Thoracic aorta (tissue), 2 donors: ENCODE data around the gene TMPRSS9. TPM values are rescaled to one million over a fixed set of nuclear protein-coding genes. Genes with fewer than 3 reads are reported as not detected.
A peak's percentile ranks its signal among the peaks of the same experiment; 100 is the strongest.
"Not testable (repeated sequence)": the region's sequence is repeated elsewhere in the genome, so short reads cannot be mapped to it uniquely, and the experiment has no call there.

Experiments
- ATAC-seq: fragments of 150-250 bp; one replicate; pipeline ENCODE4 v1.8.0; 2017; ENCODE audit warnings: low read depth; ENCODE audit not compliant: insufficient number of reproducible peaks, low FRiP score
- DNase-seq: peaks from one replicate; pipeline ENCODE4 v3.0.0-alpha.2; 2020; ENCODE audit warnings: low spot score
- H3K27ac ChIP-seq, 2 donors: fragments of 200-600 bp; sonication (generic); 1 replicate in 1 of 2; 2 replicates in 1 of 2; pipeline ENCODE4 v1.5.1; 2016; ENCODE audit warnings: mild to moderate bottlenecking in 2 of 2, moderate library complexity in 2 of 2
- H3K27me3 ChIP-seq: fragments of 200-600 bp; sonication (generic); replicated peaks from 2 replicates; pipeline ENCODE4 v1.6.0; 2016; ENCODE audit warnings: mild to moderate bottlenecking; ENCODE audit not compliant: insufficient read depth
- H3K36me3 ChIP-seq: fragments of 200-600 bp; sonication (generic); one replicate; pipeline ENCODE4 v1.5.1; 2016
- H3K4me1 ChIP-seq, 2 donors: fragments of 200-600 bp; sonication (generic); 1 replicate in 1 of 2; 2 replicates in 1 of 2; pipeline versions ENCODE4 v1.5.1 to v1.6.0; 2016; ENCODE audit warnings: low read depth in 2 of 2, mild to moderate bottlenecking in 1 of 2; ENCODE audit not compliant: control insufficient read depth in 1 of 2
- H3K4me3 ChIP-seq: fragments of 200-600 bp; sonication (generic); 2 replicates; pipeline ENCODE4 v1.5.1; 2016; ENCODE audit warnings: mild to moderate bottlenecking
- H3K9me3 ChIP-seq: fragments of 200-600 bp; sonication (generic); 2 replicates; pipeline ENCODE4 v1.5.1; 2016
- total RNA-seq, 2 donors: library from RNA; depleted of rRNA; stranded (reverse); fragments of >200 nt; gene quantifications; one replicate each; pipeline versions ENCODE4 v1.1.0 to v1.2.3, GENCODE V29; 2016
- TF ChIP-seq, protein P1 (sequence below): fragments of 200-600 bp; sonication (generic); IDR thresholded peaks from one replicate; pipeline ENCODE4 v1.5.1; 2019; ENCODE audit warnings: antibody characterized with exemption

TMPRSS9 gene
- total RNA-seq, 2 donors from 2014 or later: 0.42 to 0.54 TPM

DNA sequence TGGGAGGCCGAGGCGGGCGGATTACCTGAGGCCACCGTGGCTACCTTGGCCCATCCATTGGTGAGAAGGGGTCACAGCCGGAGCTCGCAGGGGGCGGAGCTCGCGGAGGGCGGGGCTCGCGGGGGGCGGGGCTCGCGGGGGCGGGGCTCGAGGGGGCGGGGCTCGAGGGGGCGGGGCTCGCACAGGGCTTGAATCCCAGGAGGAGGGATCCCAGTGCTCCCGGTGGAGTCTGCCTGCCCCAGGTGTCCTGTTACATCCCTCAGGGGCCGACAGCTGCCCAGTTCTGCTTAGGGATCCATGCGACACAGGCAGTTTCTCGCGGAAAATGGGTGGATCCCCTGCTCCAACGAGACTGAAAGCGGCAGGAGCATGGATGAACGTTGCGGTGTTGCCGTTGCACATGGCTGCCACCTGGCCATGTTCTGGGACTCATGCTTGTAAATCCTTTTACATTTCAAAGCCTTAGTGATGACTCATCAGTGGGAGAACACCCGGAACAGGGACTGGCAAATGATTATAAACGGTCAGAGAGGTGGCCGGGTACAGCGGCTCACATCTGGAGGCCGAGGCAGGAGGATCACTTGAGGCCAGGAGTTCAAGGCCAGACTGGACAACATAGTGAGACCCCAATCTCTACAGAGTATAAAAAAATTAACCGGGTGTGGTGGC, 25.1 kb downstream of the TMPRSS9 start:
- TF ChIP-seq, protein P1, sequence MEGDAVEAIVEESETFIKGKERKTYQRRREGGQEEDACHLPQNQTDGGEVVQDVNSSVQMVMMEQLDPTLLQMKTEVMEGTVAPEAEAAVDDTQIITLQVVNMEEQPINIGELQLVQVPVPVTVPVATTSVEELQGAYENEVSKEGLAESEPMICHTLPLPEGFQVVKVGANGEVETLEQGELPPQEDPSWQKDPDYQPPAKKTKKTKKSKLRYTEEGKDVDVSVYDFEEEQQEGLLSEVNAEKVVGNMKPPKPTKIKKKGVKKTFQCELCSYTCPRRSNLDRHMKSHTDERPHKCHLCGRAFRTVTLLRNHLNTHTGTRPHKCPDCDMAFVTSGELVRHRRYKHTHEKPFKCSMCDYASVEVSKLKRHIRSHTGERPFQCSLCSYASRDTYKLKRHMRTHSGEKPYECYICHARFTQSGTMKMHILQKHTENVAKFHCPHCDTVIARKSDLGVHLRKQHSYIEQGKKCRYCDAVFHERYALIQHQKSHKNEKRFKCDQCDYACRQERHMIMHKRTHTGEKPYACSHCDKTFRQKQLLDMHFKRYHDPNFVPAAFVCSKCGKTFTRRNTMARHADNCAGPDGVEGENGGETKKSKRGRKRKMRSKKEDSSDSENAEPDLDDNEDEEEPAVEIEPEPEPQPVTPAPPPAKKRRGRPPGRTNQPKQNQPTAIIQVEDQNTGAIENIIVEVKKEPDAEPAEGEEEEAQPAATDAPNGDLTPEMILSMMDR: no peak
- H3K27me3 ChIP-seq: no peaks in the 10 kb centered on the region
- H3K9me3 ChIP-seq: no peaks in the 10 kb centered on the region
- H3K4me1 ChIP-seq: no peaks in the 10 kb centered on the region
- H3K36me3 ChIP-seq: no peaks in the 10 kb centered on the region
- H3K27ac ChIP-seq: no peak overlapping the region
- H3K4me3 ChIP-seq: peak overlapping the region; percentile 19
- no peak for DNase-seq
- ATAC-seq: no peak

DNA sequence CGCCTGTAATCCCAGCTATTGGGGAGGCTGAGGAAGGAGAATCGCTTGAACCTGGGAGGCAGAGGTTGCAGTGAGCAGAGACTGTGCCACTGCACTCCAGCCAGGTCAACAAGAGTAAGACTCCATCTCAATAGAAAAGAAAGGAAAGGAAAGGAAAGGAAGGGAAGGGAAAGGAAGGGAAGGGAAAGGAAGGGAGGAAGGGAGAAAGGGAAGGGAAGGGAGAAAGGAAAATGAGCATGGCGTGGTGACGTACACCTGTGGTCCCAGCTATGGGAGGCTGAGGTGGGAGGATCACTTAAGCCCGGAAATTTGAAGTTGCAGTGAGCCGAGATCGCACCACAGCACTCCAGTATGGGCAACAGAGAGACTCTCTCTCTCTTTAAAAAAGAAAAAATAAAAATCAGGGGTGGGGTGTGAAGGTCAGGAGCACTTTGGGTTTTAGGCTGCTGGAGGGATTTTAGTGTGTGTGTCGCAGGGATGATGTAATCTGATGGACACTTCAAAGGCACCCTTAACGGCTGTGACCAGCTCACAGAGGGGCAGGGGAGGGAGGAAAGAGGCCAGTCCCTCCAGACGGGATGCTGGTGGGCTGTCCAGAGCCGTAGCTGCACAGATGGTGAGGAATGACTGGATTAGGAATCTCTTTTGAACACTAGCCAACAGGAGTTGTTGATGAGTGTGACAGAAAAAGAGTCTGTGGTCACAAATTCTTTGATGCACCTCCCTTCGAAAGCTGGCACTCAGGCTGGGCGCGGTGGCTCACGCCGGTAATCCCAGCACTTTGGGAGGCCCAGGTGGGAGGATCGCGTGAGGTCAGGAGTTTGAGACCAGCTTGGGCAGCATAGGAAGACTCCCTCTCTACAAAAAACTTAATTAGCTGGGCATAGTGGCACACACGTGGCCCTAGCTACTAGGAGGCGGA, 27.6 kb downstream of the TMPRSS9 start:
- DNase-seq: no peak
- TF ChIP-seq, protein P1: no peak
- no peaks in the 10 kb centered on the region for H3K36me3 ChIP-seq
- no peak overlapping the region for H3K27ac ChIP-seq
- no peak overlapping the region for H3K4me3 ChIP-seq
- H3K9me3 ChIP-seq: no peaks in the 10 kb centered on the region
- H3K4me1 ChIP-seq: no peaks in the 10 kb centered on the region
- H3K27me3 ChIP-seq: no peaks in the 10 kb centered on the region
- no peak for ATAC-seq

DNA sequence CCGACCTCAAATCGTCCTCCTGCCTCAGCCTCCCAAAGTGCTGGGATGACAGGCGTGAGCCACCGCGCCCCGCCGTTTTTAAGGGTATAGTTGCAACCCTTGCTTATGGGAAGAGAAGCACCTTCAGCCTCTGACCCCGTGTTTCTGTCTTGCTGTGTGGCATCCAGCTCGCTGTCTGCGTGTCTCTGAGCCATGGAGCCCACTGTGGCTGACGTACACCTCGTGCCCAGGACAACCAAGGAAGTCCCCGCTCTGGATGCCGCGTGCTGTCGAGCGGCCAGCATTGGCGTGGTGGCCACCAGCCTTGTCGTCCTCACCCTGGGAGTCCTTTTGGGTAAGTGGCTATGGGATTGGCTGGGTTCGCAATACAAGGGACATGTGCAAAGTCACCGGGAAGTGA, 29.5 kb downstream of the TMPRSS9 start:
- no peaks in the 10 kb centered on the region for H3K9me3 ChIP-seq
- TF ChIP-seq, protein P1: no peak
- ATAC-seq: no peak

DNA sequence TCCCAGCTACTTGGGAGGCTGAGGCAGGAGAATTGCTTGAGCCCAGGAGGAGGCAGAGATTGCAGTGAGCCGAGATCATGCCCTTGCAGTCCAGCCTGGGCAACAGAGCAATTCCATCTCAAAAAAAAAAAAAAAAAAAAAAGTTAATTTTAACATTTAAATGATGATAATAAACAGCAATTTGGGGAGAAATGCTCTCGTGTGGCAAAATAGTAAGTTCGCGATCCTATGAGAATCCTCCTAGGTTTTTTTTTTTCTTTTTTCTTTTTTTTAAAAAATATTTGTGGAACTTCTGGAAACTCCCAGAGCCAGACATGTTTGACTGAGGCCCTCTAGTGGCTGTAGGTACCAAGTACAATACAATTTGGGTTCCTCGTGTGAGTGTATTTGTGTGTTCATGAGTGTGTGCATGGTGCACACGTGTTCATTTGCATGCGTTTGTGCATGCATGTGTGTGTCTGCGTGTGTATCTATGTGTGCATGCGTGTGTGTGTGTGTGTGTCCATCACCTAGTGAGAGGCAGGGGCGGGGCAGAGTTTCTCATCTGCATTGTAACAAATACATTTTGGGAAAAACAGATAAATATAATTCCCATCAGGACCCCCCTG, 31.2 kb downstream of the TMPRSS9 start:
- H3K27me3 ChIP-seq: no peaks in the 10 kb centered on the region
- H3K27ac ChIP-seq: no peak overlapping the region
- no peaks in the 10 kb centered on the region for H3K9me3 ChIP-seq
- H3K36me3 ChIP-seq: no peaks in the 10 kb centered on the region
- H3K4me1 ChIP-seq: peaks cover 0 to 6% of the 10 kb centered on the region in 2 donors
- DNase-seq: no peak
- no peak overlapping the region for H3K4me3 ChIP-seq
- ATAC-seq: no peak
- TF ChIP-seq, protein P1: peak; percentile 73

More for the DNA sequence above, 29.5 kb downstream of the TMPRSS9 start:
- H3K4me3 ChIP-seq: no peak overlapping the region
- no peaks in the 10 kb centered on the region for H3K36me3 ChIP-seq
- H3K4me1 ChIP-seq: peaks cover 0 to 3% of the 10 kb centered on the region in 2 donors
- H3K27me3 ChIP-seq: no peaks in the 10 kb centered on the region
- H3K27ac ChIP-seq: no peak overlapping the region
- no peak for DNase-seq

DNA sequence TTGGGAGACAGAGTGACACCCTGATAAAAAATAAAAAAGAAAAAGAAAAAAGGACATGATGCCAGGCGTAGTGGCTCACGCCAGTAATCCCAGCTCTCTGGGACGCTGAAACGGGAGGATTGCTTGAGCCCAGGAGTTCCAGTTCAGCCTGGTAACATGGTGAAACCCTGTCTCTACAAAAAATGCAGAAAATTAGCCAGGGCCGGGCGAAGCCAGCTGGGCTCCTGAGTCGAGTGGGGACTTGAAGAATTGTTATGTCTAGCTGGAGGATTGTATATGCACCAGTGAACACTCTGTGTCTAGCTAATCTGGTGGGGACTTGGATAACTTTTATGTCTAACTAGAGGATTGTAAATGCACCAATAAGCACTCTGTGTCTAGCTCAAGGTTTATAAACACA, 32.3 kb downstream of the TMPRSS9 start:
- DNase-seq (no peak), ATAC-seq (no peak)
- TF ChIP-seq, protein P1: no peak
- Histone ChIP-seq H3K9me3 (no peaks in the 10 kb centered on the region), H3K36me3 (no peaks in the 10 kb centered on the region), H3K4me1 (peaks cover 0 to 6% of the 10 kb centered on the region in 2 donors), H3K27me3 (no peaks in the 10 kb centered on the region), H3K4me3 (no peak overlapping the region), H3K27ac (no peak overlapping the region)

DNA sequence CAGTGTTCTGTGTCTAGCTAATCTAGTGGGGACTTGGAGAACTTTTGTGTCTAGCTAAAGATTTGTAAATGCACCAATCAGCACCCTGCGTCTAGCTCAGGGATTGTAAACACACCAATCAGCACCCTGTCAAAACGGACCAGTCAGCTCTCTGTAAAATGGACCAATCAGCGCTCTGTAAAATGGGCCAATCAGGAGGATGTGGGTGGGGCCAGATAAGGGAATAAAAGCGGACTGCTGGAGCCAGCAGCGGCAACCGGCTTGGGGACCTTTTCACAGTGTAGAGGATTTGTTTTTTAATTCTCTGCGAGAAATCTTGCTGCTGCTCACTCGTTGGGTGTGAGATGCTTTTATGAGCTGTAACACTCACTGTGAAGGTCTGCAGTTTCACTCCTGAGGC, 32.8 kb downstream of the TMPRSS9 start:
- H3K4me1 ChIP-seq, H3K27me3 ChIP-seq, H3K36me3 ChIP-seq, DNase-seq, H3K27ac ChIP-seq, ATAC-seq, H3K9me3 ChIP-seq, H3K4me3 ChIP-seq: not testable (repeated sequence)
